Inflammatory macrophage (primary cell): Measurements from ENCODE around the gene CBLIF.
"Not testable (repeated sequence)": the region's sequence is repeated elsewhere in the genome, so short reads cannot be mapped to it uniquely, and the experiment has no call there.

ENCODE experiments used
- DNase-seq, 2 donors: peaks; one replicate each; pipeline ENCODE4 v3.0.0-alpha.2; 2020 to 2022

Gene CBLIF

DNA sequence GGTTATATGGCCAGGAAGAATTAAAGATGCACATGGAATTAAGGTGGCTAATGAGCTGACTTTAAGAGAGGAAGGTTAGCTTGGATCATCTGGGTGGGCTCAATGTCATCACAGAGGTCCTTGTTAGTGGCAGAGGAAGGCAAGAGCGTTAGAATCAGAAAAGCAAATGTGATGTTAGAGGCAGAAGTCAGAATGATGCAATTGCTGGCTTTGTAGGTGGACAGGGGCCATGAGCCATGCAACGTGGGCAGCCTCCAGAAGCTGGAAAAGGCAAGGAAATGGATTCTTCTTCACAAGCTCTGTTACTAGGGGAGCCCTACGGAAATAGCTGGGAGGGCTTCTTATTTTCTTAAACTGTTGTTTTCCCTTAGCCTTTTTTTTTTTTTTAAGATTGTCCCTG is 2.3 kb upstream of the CBLIF start:
- peak; percentile 26 to 57 for DNase-seq

DNA sequence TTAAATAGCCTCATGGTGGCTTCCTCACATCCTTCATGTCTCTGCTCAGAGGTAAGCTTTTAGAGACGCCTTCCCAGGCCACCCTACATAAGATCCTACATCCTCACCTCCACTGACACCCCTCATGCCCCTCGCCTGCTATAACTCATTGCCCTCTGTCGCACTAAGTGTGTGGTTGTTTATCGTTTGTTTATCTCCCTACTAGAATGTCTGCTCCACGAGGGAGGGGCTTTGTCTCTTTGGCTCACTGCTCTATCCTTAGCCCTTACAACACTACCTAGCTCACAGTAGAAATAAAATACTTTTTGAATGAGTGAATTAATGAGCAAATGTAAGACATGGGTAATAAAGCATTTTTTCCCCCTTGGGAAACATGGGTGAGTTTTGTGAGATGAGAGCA is 1.3 kb upstream of the CBLIF start:
- no peak for DNase-seq

DNA sequence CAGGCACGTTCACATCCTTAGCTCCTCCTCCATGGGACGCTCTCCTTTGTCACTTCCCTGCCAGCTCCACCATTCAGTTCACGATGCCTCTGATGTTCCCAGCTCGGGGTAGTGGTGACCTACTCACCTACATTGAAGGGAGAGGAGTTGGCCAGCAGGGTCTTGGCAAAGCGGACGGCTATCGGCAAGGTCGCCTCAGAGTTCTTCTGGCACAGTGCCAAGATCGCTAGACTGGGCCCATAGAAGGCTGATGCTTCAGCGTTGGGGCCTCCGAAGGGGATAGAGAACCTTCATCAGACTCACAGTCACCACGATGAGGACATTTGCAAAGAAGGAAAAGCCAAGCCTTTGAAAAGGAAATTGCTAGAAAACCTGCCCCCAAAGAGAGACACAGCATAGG is 3.0 kb downstream of the CBLIF start:
- DNase-seq: no peak

DNA sequence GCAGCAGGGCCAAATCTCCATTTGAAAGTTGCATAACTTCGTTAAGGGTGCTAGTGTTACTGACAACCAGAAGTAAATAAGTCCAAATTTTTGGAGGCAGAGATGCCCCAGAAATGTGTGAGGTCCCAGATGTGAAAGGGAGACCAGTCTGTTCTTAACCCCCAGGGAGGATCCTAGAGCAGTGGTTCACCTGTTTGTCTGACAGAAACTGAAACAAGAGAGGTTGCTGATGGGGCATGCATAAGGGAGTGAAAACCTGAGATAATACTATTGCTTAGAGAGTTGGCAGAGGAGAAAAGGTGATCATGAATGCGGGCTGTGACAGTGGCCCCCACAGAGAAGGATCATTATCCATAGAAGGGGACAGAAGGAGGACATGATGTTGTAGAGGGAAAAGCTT is 3.8 kb downstream of the CBLIF start:
- DNase-seq: no peak

DNA sequence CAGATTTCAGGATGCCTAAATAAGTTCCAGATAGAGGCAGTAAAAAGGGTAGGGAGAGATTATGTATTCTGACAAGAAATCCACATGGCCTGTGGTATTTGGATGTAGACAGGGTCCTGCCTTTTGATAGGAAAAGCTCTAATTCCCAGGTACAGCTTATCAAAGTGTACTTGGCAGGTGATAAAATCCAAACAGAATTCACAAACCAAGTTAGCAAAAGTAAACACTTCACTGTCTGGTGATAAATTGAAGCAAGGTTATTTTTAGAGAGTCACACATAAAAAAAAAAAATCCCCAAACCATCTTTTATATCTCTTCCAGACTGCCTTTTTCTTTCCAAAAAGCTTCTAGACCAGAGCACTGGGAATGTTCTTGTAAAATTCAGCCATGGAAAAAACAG is 5.7 kb downstream of the CBLIF start:
- DNase-seq: no peak

DNA sequence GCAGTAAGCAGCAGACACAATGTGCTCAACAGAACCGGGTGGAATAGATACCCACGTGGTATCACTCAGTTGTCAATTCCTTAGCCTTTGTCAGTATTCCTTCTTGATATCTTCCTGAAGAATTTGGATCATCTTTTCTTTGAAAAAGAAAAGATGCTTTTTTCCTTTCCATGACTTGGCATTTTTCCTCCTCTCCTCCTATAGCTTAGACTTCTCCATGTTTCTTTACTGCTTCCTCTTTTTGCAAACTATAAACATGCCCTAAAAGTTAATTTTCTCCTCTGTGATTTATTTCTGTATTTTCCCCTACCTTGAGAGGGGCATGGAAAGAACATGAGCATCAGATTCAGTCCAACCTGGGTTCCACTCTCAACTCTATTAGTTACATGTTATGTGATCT is 11.7 kb downstream of the CBLIF start:
- DNase-seq: no peak

DNA sequence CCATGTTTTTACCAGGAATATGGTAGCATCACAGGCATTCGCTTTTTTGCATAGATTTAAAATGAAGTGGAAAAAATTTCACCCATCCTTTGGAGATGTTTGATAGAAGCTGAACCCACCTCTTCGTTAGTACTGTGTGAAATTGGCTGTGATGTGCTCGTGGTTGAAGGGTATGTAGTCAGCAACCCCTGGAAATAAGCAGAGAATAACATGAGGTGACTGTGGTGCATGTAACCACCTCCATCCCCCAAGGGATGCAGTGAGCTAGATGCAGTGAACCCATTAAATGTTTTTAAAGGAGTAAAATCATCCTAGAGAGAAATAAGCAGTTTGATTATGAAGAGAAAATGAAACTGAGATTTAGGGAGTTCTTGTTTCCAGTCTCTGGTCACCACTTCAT is 15.9 kb downstream of the CBLIF start:
- DNase-seq: no peak

DNA sequence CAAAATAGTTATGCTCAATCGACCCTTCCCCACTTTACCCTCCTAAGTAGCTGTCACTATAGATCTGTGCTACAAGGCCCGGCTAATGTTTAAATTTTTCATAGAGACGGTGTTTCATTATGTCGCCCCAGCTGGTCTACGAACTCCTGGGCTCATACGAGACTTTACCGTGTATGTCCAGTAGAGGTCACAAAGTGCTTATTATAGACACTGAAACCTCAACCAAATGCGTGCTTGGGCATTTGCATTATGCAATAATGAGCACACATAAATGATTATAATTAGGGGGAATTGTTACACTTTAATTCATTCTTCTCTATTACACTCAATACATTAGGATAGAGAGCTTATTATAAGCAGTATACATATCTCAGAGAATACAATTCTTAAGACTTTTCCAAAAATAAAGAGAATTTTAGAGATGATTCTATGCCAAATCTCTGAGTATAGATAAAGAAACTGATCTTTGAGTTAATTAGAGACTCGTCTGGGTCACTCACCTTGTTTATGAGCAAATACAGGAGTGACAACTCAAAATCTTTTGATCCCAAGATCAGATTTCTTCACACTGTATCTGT is 22.2 kb downstream of the CBLIF start:
- peak; percentile 76 to 78 for DNase-seq

DNA sequence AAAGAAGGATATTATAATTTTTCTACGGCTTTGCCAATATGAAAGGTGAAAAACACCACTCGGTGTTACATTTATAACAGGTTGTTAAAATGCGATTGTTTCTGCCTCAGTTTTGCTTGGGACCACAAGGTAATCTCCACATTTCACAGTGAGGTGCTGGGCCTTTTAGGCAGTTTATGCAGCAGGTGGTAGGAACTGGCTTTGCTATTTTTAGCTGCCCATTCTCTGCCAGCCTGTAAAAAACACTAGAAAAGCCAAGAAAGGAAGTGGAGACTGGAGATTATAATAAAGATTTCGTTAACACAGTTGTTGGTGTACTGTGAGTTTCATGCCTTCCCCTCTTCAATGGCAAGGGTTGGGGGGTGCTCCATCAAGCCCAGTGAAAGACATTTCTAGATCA is 26.7 kb downstream of the CBLIF start:
- DNase-seq: no peak

DNA sequence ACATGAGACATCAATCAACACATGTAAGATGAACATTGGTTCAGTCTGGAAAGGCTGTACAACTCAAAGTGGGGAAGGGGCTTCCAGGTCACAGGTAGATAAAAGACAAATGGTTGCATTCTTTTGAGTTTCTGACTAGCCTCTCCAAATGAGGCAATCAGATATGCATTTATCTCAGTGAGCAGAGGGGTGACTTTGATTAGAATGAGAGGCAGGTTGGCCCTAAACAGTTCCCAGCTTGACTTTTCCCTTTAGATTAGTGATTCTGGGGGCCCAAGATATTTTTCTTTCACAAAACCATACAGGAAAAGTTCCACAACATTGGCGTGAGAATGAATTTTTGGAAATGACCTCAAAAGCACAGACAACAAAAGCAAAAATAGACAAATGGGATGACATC is 28.9 kb downstream of the CBLIF start:
- DNase-seq: not testable (repeated sequence)

DNA sequence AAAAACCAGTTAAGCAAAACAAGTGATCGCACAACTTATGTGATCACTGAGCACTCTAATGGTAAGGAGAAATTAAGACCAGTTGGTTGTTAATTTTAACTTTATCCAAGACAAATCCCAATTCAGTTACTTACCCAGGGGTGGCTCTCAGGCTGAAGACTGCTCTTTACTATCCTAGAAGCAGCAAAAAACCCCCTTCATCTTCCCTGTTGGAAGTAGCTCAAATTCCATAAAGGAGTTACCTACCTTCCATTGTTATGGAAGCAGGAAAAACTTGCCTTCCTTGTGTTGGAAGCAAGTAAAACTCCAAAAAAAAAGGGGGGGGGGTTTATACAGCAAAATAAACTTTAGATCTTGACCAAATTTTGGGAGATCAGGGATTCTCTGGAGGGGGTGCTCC is 29.5 kb downstream of the CBLIF start:
- no peak for DNase-seq

DNA sequence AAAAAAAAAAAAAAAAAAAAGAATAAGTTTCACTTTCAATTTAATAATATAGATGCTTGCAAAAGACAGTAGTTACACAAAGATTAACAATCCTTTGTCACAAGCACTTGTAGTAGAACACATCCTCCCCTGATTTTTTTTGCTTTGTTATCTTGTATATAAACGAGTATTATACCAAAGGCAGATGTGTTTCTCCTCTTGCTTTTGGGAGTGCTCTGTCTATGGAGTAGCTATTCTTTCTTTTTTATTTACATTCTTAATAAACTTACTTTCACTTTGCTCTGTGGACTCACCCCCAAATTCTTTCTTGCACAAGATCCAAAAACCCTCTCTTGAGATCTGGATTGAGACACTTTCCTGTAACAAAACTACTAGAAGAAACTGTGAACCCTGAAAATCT is 31.3 kb downstream of the CBLIF start:
- peak in 1 of 2 donors; percentile 26 for DNase-seq

DNA sequence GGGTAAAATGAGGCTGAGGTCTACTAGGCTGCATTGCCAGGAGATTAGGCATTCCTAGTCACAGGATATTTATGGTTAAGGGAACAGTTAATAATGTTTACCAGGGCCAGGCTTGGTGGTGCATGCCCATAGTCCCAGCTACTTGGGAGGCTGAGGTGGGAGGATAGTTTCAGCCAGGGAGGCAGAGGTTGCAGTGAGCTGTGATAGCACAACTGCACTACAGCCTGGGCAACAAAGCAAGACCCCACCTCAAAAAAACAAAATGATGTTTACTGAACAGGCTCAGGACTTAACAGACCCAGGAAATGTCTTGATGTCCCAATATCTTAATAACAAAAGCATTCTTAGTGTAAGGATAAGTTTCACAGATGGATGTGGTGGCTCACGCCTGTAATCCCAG is 31.9 kb downstream of the CBLIF start:
- no peak for DNase-seq

DNA sequence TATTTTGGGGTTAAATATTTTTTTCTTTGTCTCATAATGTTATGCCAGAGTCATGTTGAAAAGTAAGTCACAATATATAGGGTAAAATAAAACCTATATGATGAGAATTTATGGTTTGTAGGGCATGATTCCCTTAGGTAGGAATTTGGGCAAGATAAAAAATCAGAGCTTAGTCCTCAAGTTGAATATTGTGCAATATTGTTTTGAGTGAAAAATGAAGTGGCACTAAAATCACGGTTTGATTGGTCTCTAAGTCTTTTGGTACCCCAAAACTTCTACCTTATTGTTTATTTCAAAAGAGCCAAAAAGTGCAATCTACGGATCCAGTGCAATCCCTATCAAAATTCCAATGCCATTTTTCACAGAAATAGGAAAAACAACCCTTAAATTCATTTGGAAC is 33.1 kb downstream of the CBLIF start:
- no peak for DNase-seq

DNA sequence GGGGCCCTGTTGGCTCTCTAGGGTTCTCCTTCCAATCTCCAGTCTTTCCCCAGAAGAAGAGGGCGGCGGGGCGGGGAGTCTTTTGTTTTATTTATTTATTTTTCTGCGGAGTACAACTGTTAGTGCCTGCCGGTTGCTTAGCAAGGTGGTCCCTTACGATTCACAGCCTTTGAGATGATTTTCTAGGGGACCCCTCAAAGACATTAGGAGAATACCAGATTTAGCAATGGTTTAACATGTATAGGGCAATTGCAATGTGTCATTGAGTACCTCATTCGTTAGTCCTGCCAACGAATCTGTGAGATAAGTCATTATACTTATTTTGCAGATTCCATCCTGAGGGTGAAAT is 34.4 kb downstream of the CBLIF start:
- DNase-seq: no peak

DNA sequence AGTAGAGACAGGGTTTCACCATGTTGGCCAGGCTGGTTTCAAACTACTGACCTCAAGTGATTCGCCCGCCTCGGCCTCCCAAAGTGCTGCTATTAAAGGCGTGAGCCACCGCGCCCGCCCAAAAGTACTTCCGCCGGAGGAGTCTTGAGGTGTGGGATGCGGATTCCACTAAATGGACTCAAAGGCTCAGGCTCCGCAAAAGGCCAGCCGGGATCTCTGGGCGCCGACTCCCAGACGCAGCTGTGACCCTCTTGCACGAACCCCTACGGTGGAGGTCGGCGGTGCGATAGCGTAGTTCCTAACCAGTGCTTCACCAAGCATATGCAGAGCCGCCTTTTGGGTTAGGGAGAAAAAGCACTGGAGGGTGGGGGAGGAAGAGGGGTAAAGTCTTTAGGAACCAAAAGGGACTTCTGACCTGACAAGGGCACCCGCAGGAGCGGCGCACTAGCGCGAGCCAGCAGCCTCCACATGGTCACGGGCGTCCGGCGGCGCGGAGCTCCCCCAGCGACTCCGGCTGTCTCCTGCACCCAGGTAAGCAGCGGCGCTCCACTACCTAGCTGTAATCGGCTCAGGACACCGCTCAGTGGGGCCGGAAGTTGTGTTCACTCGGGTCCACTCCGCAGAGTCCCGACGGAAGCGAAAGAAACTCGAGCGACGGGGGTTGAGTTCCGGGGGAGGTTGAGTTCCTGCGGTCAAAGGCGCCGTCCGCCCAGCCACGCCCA is 34.9 kb downstream of the CBLIF start, which contains the start of gene MRPL16:
Gene MRPL16 (minus strand): TSS at position 590 of the 722 bp plus-strand sequence. CDS start 120 bp downstream, at position 470.
- DNase-seq: peak; percentile 92 to 93

DNA sequence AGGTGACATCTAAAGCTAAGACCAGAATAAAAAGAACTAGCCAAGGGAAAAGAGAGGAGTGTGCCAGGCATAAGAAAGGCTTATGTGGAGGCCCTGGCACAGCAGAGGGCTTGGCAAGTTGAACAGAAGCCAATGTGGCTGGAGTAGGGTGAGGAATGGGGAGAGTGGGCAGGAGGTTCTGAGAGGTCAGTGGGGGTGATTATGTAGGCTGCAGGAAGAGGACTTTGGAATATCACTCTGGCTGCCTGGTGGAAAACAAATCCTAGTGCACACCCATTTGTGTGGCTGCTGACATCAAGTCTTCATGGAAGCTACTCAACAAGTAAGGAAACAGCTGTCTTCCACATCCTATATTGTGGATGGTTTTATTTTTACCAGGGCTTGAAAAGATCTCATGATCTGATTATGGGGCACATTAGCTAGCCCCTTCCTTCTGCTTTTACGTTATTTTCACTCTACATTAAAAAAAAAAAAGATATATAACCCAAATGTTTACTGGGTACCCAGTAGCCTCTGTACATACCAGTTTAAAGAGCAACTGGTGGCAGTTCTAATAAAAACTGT is 38.2 kb downstream of the CBLIF start:
- DNase-seq: no peak

DNA sequence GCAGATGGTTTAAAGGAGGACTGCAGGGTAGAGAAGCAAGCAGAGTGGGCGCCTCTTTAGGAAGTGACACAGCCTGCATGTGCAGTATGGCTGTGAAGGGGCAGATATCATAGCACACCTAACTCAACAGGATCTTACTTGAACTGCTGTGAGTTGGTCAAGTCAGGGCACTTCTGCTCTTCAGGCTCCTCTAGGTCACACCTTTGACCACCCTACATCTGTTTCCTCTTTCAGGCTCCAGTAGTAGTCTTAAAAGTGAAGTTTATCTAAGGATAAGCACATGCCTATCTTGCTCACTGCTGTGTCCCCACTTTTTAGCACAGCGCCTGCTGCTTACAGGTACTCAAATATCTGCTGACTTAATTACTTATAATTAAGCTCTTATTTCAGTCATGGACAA is 41.2 kb downstream of the CBLIF start:
- no peak for DNase-seq

DNA sequence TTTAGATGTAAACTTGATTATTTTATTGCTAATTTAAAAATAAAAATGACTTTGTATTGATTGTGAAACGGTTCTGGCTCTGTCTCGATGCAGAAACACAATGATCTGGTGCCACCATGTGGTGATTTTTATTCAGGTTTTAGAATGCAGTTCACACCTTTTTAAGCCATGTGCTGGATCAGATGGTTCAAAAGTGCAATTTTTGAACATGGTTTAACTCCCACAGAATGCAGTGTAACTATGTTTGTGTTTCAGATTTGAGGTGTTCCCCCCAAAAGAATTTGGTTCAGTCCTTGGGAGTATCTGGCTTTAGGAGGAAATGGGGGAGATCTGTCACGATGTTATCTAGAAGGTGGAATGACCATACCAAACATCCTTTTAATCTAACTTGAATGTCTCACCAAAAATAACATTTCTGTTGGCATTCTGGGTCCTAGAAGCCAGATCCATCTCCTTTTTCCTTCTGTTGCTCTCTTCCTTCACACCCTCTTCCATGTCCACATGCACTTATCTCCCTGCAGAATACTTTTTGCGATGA is 42.6 kb downstream of the CBLIF start:
- peak; percentile 67 to 78 for DNase-seq

DNA sequence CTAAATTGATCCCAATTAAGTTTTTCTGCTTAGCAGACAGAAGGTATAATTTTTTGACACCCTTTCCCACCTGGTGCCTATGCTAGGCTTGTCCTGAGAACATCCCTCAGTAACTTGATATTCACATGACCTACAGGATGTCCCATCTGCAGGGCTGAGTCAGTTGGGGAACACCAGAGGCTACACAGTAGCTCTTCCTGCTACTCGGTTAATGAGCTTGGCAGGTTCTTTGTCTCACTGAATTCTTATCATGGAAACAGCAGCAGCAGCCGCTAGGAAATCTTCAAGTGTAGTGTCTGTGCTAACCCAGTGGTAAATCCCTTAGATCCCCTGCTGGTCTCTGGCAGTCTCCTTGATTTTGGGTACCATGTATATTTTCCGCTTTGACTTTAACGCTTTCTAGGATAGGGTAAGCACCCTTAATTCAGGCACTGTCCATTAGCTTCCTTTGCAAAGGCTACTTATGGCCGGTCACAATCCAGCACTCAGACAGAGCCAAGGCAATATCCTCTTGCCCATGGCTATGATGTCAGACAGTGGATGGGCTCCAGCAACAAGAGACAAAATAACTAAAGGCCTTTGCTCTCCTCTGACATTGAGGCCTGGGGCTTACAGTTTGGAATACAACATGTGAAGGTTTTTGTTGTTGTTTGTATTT is 43.2 kb downstream of the CBLIF start:
- no peak for DNase-seq

DNA sequence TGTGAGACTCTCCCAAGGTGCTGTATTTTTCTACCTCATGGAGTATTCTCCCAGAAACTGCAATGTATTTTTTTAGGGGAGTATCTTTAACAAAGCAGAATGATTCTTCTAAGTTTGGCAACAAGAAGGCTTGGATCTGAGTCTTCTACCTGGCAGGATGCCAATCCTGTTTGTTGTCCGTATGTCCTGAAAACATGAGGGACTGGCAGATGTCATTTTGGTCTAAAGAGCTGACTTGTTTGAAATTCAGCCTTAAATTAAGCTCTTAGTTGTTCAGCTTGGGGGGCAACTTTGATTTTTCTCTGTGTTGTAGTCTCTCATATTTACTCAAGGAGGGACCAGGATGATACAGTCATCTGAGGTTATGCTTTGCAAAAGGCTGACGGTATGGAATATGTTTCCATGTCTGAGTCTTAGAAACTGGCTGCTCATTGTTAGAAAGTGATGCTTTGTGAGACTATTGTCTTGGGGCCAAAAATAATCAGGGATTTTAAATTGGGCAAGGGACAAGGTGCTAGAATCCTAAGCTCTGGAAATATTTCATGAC is 44.1 kb downstream of the CBLIF start:
- DNase-seq: no peak

DNA sequence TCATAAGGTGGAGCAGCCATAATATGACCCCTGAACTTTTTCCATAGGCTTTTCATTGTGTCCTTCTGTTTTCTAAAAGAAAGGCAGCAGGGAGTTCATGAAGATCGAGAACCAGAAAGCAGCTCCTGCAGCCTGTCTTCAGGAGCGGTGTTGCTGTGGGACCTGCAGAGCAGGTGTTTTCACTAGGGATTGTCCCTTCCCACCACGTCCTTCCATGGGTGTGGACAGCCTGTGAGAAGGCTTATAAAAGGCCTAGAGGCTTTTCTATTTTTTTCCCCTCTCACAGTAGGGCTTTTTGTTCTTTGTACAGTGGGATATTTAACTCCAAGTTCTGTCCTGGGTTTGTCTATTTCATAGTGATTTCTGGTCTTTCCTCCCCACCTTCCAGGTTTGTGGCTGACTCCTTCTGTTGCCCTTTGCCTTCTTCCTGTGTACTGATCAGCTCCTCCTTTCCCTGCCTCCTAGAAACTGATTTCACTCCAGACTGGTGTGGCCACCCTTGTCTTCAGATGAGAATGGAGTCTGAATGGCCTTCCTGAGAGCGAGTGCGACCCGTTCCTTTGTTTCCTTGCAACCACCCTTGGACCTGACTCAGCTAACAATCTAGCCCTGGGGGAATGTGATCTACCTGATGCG is 44.8 kb downstream of the CBLIF start:
- DNase-seq: no peak

DNA sequence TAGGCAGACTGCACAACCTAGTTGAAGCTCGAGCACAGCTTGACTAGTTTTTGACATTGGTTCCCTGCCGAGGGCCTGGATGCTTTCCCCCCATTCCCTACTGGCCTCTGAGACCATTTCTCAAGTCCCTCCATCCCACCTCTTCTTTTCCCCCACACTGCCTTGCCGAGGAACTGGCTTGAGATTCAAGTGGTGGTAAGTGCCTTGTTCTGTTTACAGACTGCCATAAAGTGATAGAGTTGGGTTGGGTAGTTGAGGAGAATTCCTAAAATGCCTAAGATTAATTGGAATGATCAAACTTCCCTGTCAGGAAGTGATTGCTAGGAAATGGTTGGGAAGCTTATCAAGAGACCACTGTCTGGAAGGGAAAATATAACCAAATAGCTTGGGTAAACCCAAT is 50.9 kb downstream of the CBLIF start:
- no peak for DNase-seq
